MM.1S (cell line): ENCODE results near the gene NEFH.

Source experiments
- DNase-seq: peaks from one replicate; pipeline ENCODE4 v3.0.0-alpha.2; 2015
- H2AFZ ChIP-seq: fragments of 300-600 bp; sonication (generic); 2 replicates; pipeline ENCODE4 v1.6.0; 2016; ENCODE audit warnings: antibody characterized with exemption, low read length
- H3F3A ChIP-seq: fragments of 300-600 bp; sonication (generic); 2 replicates; pipeline ENCODE4 v1.6.1; 2016; ENCODE audit warnings: mild to moderate bottlenecking, antibody characterized with exemption, low read length, moderate library complexity, mixed read lengths; ENCODE audit not compliant: insufficient read depth
- H3K27ac ChIP-seq: fragments of 300-600 bp; sonication (generic); 2 replicates; pipeline ENCODE4 v1.5.1; 2016; ENCODE audit warnings: mild to moderate bottlenecking, low read length
- H3K27me3 ChIP-seq: fragments of 300-600 bp; sonication (generic); replicated peaks from 2 replicates; pipeline ENCODE4 v1.6.0; 2016; ENCODE audit warnings: low read length; ENCODE audit not compliant: insufficient read depth
- H3K36me3 ChIP-seq: fragments of 300-600 bp; sonication (generic); replicated peaks from 2 replicates; pipeline ENCODE4 v1.6.1; 2016; ENCODE audit warnings: mild to moderate bottlenecking, low read length, mixed read lengths; ENCODE audit not compliant: insufficient read depth
- H3K4me1 ChIP-seq: fragments of 300-600 bp; sonication (generic); 2 replicates; pipeline ENCODE4 v1.6.1; 2016; ENCODE audit warnings: low read length, mixed read lengths
- H3K4me2 ChIP-seq: fragments of 300-600 bp; sonication (generic); 2 replicates; pipeline ENCODE4 v1.6.0; 2016; ENCODE audit warnings: low read depth, low read length
- H3K4me3 ChIP-seq: fragments of 300-600 bp; sonication (generic); 2 replicates; pipeline ENCODE4 v1.5.1; 2016; ENCODE audit warnings: low read length, mixed read lengths
- H3K79me2 ChIP-seq: fragments of 300-600 bp; sonication (generic); 2 replicates; pipeline ENCODE4 v1.6.1; 2016; ENCODE audit warnings: mixed run types, low read length, mixed read lengths
- H3K9ac ChIP-seq: fragments of 300-600 bp; sonication (generic); 2 replicates; pipeline ENCODE4 v1.6.1; 2016; ENCODE audit warnings: low read length, mixed read lengths
- H3K9me2 ChIP-seq: fragments of 300-600 bp; sonication (generic); replicated peaks from 2 replicates; pipeline ENCODE4 v1.6.1; 2016; ENCODE audit warnings: mild to moderate bottlenecking, low read length, mixed read lengths; ENCODE audit not compliant: insufficient read depth
- H3K9me3 ChIP-seq: fragments of 300-600 bp; sonication (generic); replicated peaks from 2 replicates; pipeline ENCODE4 v1.6.1; 2016; ENCODE audit warnings: mild to moderate bottlenecking, low read length, mixed read lengths; ENCODE audit not compliant: insufficient read depth
- H4K20me1 ChIP-seq: fragments of 300-600 bp; sonication (generic); 2 replicates; pipeline ENCODE4 v1.6.1; 2016; ENCODE audit warnings: mild to moderate bottlenecking, low read length, moderate library complexity, mixed read lengths; ENCODE audit not compliant: insufficient read depth
- EZH2 ChIP-seq: fragments of 300-600 bp; sonication (generic); optimal IDR thresholded peaks from 2 replicates; pipeline ENCODE3; 2017; ENCODE audit warnings: low read depth, mild to moderate bottlenecking, antibody characterized with exemption, low read length, mixed read lengths
- EZH2phosphoT487 ChIP-seq: fragments of 300-600 bp; sonication (generic); IDR thresholded peaks from 2 replicates; pipeline ENCODE4 v1.6.1; 2018; ENCODE audit warnings: antibody characterized with exemption, low read length
- TF ChIP-seq, protein P1 (sequence below): fragments of 300-600 bp; sonication (generic); IDR thresholded peaks from 2 replicates; pipeline ENCODE4 v1.5.1; 2016; ENCODE audit warnings: antibody characterized with exemption, low read length, mixed read lengths

Gene NEFH

GRCh38 chr22:29528144-29528543 lies 48.1 kb downstream of the NEFH start:
- Histone ChIP-seq H3K79me2 (no peaks in the 10 kb centered on the region), H3F3A (no peaks in the 10 kb centered on the region), H3K4me2 (no peak overlapping the region), H3K9me3 (no peaks in the 10 kb centered on the region), H3K27me3 (no peaks in the 10 kb centered on the region), H3K36me3 (no peaks in the 10 kb centered on the region), H2AFZ (no peak overlapping the region), H4K20me1 (no peaks in the 10 kb centered on the region), H3K27ac (no peak overlapping the region), H3K9ac (no peak overlapping the region), H3K4me3 (no peak overlapping the region), H3K4me1 (no peaks in the 10 kb centered on the region), H3K9me2 (no peaks in the 10 kb centered on the region)
- TF ChIP-seq, protein P1, sequence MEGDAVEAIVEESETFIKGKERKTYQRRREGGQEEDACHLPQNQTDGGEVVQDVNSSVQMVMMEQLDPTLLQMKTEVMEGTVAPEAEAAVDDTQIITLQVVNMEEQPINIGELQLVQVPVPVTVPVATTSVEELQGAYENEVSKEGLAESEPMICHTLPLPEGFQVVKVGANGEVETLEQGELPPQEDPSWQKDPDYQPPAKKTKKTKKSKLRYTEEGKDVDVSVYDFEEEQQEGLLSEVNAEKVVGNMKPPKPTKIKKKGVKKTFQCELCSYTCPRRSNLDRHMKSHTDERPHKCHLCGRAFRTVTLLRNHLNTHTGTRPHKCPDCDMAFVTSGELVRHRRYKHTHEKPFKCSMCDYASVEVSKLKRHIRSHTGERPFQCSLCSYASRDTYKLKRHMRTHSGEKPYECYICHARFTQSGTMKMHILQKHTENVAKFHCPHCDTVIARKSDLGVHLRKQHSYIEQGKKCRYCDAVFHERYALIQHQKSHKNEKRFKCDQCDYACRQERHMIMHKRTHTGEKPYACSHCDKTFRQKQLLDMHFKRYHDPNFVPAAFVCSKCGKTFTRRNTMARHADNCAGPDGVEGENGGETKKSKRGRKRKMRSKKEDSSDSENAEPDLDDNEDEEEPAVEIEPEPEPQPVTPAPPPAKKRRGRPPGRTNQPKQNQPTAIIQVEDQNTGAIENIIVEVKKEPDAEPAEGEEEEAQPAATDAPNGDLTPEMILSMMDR: no peak
- TF ChIP-seq EZH2 (no peak), EZH2phosphoT487 (no peak)
- no peak for DNase-seq

DNA sequence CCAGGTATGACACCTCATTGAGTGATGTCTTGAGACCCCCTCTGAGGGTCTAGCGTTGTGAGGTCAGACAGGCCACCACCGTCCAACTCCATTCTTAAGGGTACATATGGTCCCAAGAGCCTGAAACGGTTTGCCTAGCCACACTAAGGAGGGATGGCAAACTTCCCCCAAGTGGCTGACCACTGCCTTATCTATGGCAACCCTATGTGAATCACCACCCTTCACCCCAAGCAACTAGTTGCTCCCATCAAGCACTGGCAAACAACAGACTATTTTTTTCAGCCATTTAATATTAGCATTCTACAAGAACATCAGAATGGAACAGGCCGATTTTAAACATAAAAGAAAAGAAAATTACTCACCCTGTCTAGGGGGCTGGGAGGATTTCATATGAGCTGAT lies 50.7 kb downstream of the NEFH start:
- Histone ChIP-seq H3K27me3 (no peaks in the 10 kb centered on the region), H2AFZ (no peak overlapping the region), H3K4me1 (no peaks in the 10 kb centered on the region), H3K4me2 (no peak overlapping the region), H3K36me3 (no peaks in the 10 kb centered on the region; the same call in 1 of the 2 replicates), H3K27ac (no peak overlapping the region), H3F3A (no peaks in the 10 kb centered on the region), H3K9me2 (no peaks in the 10 kb centered on the region), H3K9ac (no peak overlapping the region), H3K4me3 (no peak overlapping the region), H4K20me1 (no peaks in the 10 kb centered on the region), H3K9me3 (no peaks in the 10 kb centered on the region), H3K79me2 (no peaks in the 10 kb centered on the region)
- TF ChIP-seq EZH2phosphoT487: no peak
- no peak for TF ChIP-seq EZH2
- TF ChIP-seq, protein P1: no peak
- no peak for DNase-seq

- DNase-seq: no peak
- Histone ChIP-seq H3K27ac (no peak overlapping the region), H3K9ac (no peak overlapping the region), H2AFZ (no peak overlapping the region), H3K4me1 (no peaks in the 10 kb centered on the region), H3K9me3 (no peaks in the 10 kb centered on the region), H4K20me1 (no peaks in the 10 kb centered on the region), H3K27me3 (no peaks in the 10 kb centered on the region), H3K4me2 (no peak overlapping the region), H3K9me2 (no peaks in the 10 kb centered on the region), H3F3A (no peaks in the 10 kb centered on the region), H3K4me3 (no peak overlapping the region), H3K79me2 (no peaks in the 10 kb centered on the region), H3K36me3 (no peaks in the 10 kb centered on the region; the same call in 1 of the 2 replicates)
- TF ChIP-seq EZH2 (no peak), EZH2phosphoT487 (no peak)
- TF ChIP-seq, protein P1: no peak
These were observed 51.4 kb downstream of the NEFH start for GRCh38 chr22:29531419-29531818.

- Histone ChIP-seq H3K4me2 (no peak overlapping the region), H4K20me1 (no peaks in the 10 kb centered on the region), H3K4me1 (no peaks in the 10 kb centered on the region), H3K27me3 (no peaks in the 10 kb centered on the region), H3K9me2 (no peaks in the 10 kb centered on the region), H3K79me2 (no peaks in the 10 kb centered on the region), H3K9ac (no peak overlapping the region), H3K9me3 (no peaks in the 10 kb centered on the region), H3K4me3 (no peak overlapping the region), H2AFZ (no peak overlapping the region), H3K36me3 (no peaks in the 10 kb centered on the region; the same call in 1 of the 2 replicates), H3K27ac (no peak overlapping the region), H3F3A (no peaks in the 10 kb centered on the region)
- DNase-seq: no peak
- TF ChIP-seq EZH2 (no peak), EZH2phosphoT487 (no peak)
- TF ChIP-seq, protein P1: no peak
These were observed 56.4 kb downstream of the NEFH start for GRCh38 chr22:29536411-29536810.
